ENCODE data around the gene PPP1CB.

DNA sequence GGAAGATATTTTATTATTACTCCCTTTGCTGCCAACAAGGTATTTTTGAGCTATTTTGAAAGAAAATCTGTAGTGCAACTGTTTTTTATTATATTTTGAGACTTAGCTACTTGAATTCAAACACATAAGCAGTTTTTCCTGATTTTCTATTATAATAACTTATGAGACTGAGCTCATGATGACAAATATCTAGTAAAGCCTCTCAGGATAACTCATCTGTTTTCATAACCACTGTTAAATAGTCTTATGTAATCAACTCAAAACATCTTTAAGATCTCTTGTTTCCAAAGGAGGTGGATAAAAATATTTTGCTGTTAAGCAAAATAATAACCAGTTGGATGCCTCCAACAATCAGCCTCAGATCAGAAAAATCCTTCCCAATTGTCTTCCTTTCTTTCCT is 21.9 kb upstream of the PPP1CB start:
- TF ChIP-seq POLR2A (IDR thresholded peaks at IDR 0.05; ENCODE audit: low read depth, low read length), result no peak
- TF ChIP-seq POLR2AphosphoS5 (IDR thresholded peaks at IDR 0.05; ENCODE audit: low read depth, low read length), result no peak

Measured in GM12892 (cell line).